ACC112 (cell line): ENCODE measurements around the gene TRAPPC5.

Experiments
- H2AFZ ChIP-seq: fragments of 200-600 bp; sonication (generic); one replicate; pipeline ENCODE4 v1.6.0; 2017; ENCODE audit warnings: antibody characterized with exemption, low read length; ENCODE audit not compliant: unreplicated experiment
- H3K27ac ChIP-seq: fragments of 200-600 bp; sonication (generic); 2 replicates; pipeline ENCODE4 v1.5.1; 2014; ENCODE audit warnings: low read depth, mild to moderate bottlenecking, antibody characterized with exemption, low read length, moderate library complexity
- H3K27me3 ChIP-seq: fragments of 200-600 bp; sonication (generic); 2 replicates; pipeline ENCODE4 v1.6.1; 2014; ENCODE audit warnings: mild to moderate bottlenecking, antibody characterized with exemption, low read length, moderate library complexity, mixed read lengths; ENCODE audit not compliant: insufficient read depth
- H3K36me3 ChIP-seq: fragments of 200-600 bp; sonication (generic); 2 replicates; pipeline ENCODE4 v1.6.1; 2016; ENCODE audit warnings: mild to moderate bottlenecking, antibody characterized with exemption, low read length, moderate library complexity, mixed read lengths; ENCODE audit not compliant: insufficient read depth
- H3K4me1 ChIP-seq: fragments of 200-600 bp; sonication (generic); one replicate; pipeline ENCODE4 v1.6.1; 2016; ENCODE audit warnings: low read length, mixed read lengths; ENCODE audit not compliant: insufficient read depth, unreplicated experiment, control insufficient read depth
- H3K4me3 ChIP-seq: fragments of 200-600 bp; sonication (generic); 2 replicates; pipeline ENCODE4 v1.5.1; 2014; ENCODE audit warnings: mild to moderate bottlenecking, low read depth, low read length
- H3K79me2 ChIP-seq: fragments of 200-600 bp; sonication (generic); one replicate; pipeline ENCODE4 v1.6.0; 2016; ENCODE audit warnings: low read length; ENCODE audit not compliant: control insufficient read depth, unreplicated experiment, insufficient read depth

TRAPPC5 gene

DNA sequence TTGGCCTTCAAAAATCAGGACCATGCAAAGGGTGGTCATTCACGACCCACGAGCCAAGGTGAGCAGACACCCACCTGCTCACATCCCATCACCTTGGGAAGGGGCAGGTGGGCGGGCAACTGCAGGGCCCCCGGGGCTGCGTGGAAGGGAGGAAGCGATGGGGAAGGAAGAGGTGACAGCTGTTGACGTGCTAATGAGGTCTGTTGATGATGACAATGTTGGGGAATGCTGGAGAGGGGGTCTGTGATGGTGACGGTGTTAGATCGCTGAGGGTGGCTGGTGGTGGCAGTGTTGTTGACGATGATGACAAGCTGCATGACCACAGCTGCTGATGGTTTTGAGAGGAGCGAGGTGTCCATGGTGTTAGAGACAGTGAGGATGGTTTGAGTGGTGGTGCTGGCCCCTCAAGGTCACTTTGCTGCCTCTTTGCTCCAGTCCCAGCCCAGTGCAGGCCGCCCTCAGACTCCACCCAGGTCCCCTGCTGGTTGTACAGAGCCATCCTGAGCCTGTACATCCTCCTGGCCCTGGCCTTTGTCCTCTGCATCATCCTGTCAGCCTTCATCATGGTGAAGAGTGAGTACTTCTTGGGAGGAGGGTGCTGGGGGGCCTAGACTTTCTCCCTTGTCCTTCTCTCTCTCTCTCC, 2.8 kb upstream of the TRAPPC5 start:
- Histone ChIP-seq H3K4me3 (no peak overlapping the region), H3K27me3 (0 out of 2 replicates have a peak, but pooled peaks cover 8% of the 10 kb centered on the region), H3K27ac (no peak overlapping the region), H2AFZ (no peak overlapping the region), H3K4me1 (no peaks in the 10 kb centered on the region), H3K79me2 (peaks cover 10% of the 10 kb centered on the region), H3K36me3 (no peaks in the 10 kb centered on the region)

DNA sequence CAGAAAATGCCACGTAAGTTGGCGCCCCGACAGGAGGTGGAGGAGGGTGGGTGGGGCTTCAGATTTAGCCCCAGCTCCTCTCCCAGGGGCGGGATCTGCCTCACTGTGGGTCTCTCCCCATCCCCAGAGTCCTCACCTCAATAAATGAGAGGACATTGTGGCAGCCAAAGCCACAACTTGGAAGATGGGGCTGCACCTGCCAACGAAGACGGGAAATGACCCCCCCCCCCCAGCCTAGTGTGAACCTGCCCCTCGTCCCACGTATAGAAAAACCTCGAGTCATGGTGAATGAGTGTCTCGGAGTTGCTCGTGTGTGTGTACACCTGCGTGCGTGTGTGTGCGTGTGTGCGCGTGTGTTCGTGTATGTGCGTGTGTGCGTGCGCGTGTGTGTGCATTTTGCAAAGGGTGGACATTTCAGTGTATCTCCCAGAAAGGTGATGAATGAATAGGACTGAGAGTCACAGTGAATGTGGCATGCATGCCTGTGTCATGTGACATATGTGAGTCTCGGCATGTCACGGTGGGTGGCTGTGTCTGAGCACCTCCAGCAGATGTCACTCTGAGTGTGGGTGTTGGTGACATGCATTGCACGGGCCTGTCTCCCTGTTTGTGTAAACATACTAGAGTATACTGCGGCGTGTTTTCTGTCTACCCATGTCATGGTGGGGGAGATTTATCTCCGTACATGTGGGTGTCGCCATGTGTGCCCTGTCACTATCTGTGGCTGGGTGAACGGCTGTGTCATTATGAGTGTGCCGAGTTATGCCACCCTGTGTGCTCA, 1.5 kb upstream of the TRAPPC5 start:
- Histone ChIP-seq H3K36me3 (no peaks in the 10 kb centered on the region), H3K79me2 (peaks cover 10% of the 10 kb centered on the region), H2AFZ (no peak overlapping the region), H3K27me3 (0 out of 2 replicates have a peak, but pooled peaks cover 8% of the 10 kb centered on the region), H3K4me3 (no peak overlapping the region), H3K27ac (no peak overlapping the region), H3K4me1 (no peaks in the 10 kb centered on the region)

DNA sequence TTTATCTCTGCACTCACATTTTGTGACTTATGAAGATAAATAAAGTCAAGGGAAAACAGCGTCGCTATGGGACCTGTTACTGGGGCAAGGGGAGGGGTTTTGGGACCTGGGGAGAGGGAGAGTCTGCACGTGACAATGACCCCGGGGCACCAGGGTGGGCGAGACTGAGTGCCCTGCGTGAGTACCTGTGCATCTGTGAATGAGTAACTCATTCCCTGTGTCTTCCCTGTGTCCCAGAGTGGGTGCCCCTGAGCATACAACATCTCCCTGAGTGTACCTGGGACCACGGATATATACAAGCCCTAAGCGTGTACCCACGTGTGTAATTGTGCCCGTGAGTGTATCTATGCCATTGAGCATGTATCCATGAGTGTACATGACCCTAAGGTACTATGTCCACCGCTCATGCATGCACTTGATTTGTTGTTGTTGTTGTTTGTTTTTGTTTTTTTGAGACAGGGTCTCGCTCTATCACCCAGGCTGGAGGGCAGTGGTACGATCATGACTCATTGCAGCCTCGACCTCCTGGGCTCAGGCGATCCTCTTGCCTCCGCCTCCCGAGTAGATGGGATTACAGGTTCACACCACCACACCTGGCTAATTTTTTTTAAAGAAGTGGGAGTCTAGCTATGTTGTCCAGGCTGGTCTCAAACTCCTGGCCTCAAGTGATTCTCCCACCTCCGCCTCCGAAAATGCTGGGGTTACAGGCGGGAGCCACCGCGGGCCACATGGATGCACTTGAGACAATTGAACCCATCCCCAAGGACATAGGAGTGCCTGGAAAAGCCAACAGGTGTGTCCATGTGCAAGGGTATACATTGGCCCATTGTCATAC, 645 bp upstream of the TRAPPC5 start:
- Histone ChIP-seq H3K4me1 (no peaks in the 10 kb centered on the region), H3K79me2 (peaks cover 10% of the 10 kb centered on the region), H3K27me3 (0 out of 2 replicates have a peak, but pooled peaks cover 8% of the 10 kb centered on the region), H3K4me3 (peak overlapping the region; percentile 96), H2AFZ (peak overlapping the region; percentile 73), H3K27ac (no peak overlapping the region), H3K36me3 (no peaks in the 10 kb centered on the region)

DNA sequence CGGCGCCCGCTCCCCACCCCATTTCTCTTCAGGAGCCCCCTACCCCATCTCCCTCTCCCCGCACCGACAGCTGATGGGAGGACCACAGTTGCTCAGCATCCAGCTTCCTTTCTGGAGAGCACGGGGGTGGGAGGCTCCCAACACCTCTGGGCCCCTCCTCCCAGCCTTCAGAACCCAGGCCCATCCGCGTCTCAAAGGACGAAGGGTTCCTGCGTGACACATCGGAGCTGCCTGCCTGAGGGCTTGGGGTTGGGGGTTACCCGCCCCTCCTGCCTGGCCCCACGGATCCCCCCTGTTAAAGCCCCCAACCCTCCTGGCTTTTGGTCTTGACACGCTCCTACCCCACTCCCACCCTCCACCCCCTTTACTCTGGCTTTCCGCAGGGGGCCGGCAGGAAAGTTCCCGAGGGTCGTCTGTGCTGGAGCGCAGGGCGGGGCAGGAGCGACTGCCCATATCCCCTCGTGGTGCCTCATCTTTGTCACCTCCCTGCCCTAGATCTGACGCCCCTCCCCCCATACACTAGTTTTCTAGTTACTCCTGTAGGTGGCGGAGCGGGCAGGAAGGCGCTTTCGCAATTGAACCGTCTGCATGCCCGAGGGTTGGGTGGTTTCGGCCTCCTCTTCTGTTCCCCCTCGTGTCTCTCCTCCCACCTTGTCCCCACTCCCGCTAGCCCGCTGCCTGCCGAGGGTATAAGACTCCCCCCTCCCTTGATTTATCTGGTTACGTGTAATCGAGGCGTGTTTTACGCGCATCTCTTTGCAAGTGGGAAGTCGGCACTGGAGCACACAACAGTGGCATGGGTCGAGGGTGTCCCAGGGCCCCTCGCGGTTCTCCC, 924 bp downstream of the TRAPPC5 start:
- Histone ChIP-seq H3K4me3 (peak overlapping the region; percentile 96), H3K27me3 (0 out of 2 replicates have a peak, but pooled peaks cover 4% of the 10 kb centered on the region), H2AFZ (peak overlapping the region; percentile 62), H3K36me3 (no peaks in the 10 kb centered on the region), H3K79me2 (peaks cover 10% of the 10 kb centered on the region), H3K27ac (no peak overlapping the region), H3K4me1 (no peaks in the 10 kb centered on the region)

DNA sequence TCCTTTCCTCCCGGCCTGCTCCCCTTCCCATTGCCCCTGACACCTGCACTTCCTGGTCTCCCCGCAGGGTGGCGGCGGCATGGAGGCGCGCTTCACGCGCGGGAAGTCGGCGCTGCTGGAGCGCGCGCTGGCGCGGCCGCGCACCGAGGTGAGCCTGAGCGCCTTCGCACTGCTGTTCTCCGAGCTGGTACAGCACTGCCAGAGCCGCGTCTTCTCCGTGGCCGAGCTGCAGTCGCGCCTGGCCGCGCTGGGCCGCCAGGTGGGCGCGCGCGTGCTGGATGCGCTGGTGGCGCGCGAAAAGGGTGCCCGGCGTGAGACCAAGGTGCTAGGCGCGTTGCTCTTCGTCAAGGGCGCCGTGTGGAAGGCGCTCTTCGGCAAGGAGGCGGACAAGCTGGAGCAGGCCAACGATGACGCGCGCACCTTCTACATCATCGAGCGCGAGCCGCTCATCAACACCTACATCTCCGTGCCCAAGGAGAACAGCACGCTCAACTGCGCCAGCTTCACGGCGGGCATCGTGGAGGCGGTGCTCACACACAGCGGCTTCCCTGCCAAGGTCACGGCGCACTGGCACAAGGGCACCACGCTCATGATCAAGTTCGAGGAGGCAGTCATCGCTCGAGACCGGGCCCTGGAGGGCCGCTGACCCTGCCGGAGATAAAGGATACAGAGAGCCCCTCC, 1.7 kb downstream of the TRAPPC5 start:
- H2AFZ ChIP-seq: no peak overlapping the region
- peaks cover 10% of the 10 kb centered on the region for H3K79me2 ChIP-seq
- H3K36me3 ChIP-seq: no peaks in the 10 kb centered on the region
- H3K27ac ChIP-seq: no peak overlapping the region
- no peaks in the 10 kb centered on the region for H3K4me1 ChIP-seq
- no peaks in the 10 kb centered on the region for H3K27me3 ChIP-seq
- peak overlapping the region; percentile 96 for H3K4me3 ChIP-seq

DNA sequence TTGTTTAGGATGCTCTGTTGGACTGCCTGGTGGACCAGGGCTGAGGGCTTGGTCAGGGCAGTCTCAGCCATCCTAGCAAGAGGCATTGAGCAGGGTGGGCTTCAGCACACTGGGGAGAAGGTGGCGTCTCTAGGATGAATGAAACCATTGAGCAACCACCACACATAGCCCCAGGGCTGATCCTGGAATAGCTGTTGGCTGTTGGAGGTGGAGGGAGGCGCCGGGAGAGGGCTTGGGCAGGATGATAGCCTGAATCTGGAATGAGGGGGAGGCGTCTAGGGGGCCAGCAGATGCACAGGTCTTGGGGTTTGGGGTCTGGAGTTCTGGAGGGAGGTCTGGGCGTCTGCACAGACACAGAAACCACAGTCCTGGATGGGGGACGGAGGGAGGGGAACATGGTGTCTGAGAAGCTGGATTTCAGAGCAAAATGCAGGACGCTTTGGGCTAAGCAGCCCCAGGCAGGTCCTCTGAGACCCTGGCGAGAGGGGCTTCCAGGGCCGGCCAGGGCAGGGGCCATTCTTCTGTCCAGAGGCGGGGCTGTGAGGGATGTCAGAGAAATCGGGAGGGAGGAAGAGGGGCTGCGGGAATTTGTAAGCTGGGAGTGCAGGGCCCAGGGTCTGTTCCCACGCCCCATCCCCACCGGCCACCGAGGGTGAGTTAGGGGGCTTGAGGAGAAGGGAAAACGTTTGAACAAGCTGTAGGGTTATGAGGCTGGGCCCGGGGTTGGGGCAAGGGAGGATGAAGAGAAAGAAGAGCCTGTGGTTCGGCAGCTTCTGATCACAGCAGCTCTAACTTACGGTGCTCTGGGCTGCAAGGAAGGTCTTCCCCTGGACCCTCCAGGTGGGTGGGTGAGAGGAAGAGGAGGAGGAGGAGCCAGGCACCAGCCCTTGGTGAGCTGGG, 5.2 kb downstream of the TRAPPC5 start:
- Histone ChIP-seq H3K27ac (no peak overlapping the region), H3K27me3 (no peaks in the 10 kb centered on the region), H3K79me2 (peaks cover 9% of the 10 kb centered on the region), H3K36me3 (no peaks in the 10 kb centered on the region), H2AFZ (no peak overlapping the region), H3K4me1 (no peaks in the 10 kb centered on the region), H3K4me3 (no peak overlapping the region)

DNA sequence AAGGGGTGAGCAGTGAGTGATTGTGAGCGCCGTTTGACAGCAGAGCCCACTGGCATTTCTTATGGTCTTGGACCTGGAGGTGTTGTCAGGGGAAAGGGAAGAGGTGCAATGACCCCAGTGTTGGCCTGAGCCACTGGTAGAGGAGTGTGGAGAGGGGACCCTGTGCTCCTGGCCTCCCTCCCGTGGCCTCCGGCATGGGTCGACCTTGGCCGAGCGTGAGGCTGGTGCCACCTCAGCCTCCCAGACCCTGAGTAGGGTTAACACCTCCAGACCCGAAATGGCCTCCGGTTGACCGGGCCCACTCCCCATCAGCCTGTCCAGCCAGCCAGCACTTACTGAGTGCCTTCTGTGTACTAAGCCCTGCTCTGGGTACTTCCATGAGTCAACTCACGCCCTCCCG, 6.5 kb downstream of the TRAPPC5 start:
- no peak overlapping the region for H3K27ac ChIP-seq
- no peaks in the 10 kb centered on the region for H3K27me3 ChIP-seq
- no peaks in the 10 kb centered on the region for H3K4me1 ChIP-seq
- H3K36me3 ChIP-seq: no peaks in the 10 kb centered on the region
- H3K79me2 ChIP-seq: peaks cover 2% of the 10 kb centered on the region
- H3K4me3 ChIP-seq: no peak overlapping the region
- no peak overlapping the region for H2AFZ ChIP-seq

DNA sequence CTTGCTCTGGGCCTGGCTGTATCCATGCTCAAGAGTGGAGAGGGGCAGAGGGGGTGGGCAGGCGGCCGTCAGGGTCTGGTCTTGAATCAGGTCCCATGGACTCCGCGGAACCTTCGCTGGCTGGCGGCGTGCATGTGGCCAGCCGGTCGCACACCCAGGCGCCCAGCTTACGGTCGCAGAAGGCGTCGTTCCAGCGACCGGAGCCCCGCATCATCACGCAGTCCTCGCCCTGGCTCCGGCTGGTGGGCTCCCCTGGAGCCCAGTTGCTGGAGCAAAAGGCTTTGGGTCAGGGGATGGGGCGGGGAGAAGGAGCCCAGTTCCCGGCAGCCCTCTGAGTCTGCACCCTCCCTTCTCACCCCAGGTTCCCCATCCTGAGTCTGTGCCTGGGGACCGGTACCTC, 8.5 kb downstream of the TRAPPC5 start:
- Histone ChIP-seq H3K4me1 (no peaks in the 10 kb centered on the region), H3K79me2 (no peaks in the 10 kb centered on the region), H2AFZ (no peak overlapping the region), H3K27me3 (no peaks in the 10 kb centered on the region), H3K36me3 (no peaks in the 10 kb centered on the region), H3K4me3 (no peak overlapping the region), H3K27ac (no peak overlapping the region)

DNA sequence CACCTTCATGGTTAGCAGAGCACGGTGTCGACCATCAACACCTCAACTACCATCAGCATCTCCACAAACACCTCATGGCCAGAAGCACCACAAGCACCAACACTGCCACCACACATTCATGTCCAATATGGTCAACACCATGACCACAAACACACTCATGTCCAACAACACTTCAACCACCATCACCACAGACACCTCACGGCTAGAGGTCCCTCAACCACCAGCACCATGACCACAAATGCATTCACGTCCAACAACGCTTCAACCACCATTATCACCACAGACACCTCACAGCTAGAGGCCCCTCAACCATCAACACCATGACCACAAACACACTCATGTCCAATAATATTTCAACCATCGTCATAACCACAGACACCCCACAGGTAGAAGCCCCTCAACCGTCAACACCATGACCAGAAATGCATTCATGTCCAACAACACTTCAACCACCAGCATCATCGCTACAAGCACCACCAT, 10.2 kb downstream of the TRAPPC5 start:
- Histone ChIP-seq H3K27ac (no peak overlapping the region), H3K4me1 (no peaks in the 10 kb centered on the region), H3K79me2 (no peaks in the 10 kb centered on the region), H3K36me3 (no peaks in the 10 kb centered on the region), H3K4me3 (no peak overlapping the region), H3K27me3 (no peaks in the 10 kb centered on the region), H2AFZ (no peak overlapping the region)
